GM18858 (cell line): ENCODE results near the gene LITAFD.
"Not testable (repeated sequence)": the region's sequence is repeated elsewhere in the genome, so short reads cannot be mapped to it uniquely, and the experiment has no call there.

Experiments
- ATAC-seq: cut with Tn5 transposase; IDR thresholded peaks from one replicate; pipeline ENCODE4 v1.9.1; 2021; ENCODE audit not compliant: unreplicated experiment

The LITAFD gene

GRCh38 chr16:8893976-8894690 lies 12.0 kb downstream of the LITAFD start:
- ATAC-seq: no peak

GRCh38 chr16:8894736-8895334 lies 12.7 kb downstream of the LITAFD start:
- ATAC-seq: no peak

GRCh38 chr16:8898660-8899318 lies 16.6 kb downstream of the LITAFD start:
- ATAC-seq: no peak

GRCh38 chr16:8899709-8900317 lies 17.7 kb downstream of the LITAFD start:
- ATAC-seq: no peak

- ATAC-seq: no peak
Observed at GRCh38 chr16:8900343-8900742, 18.2 kb downstream of the LITAFD start.

- ATAC-seq: no peak
Observed at GRCh38 chr16:8901320-8901861, 19.2 kb downstream of the LITAFD start.

- no peak for ATAC-seq
Observed at GRCh38 chr16:8903004-8903403, 20.9 kb downstream of the LITAFD start.

GRCh38 chr16:8904018-8904430 lies 21.9 kb downstream of the LITAFD start:
- ATAC-seq: no peak

- no peak for ATAC-seq
Observed at GRCh38 chr16:8905168-8905762, 23.1 kb downstream of the LITAFD start.

- ATAC-seq: no peak
Observed at GRCh38 chr16:8905795-8906591, 23.8 kb downstream of the LITAFD start.

GRCh38 chr16:8907096-8907495 lies 24.9 kb downstream of the LITAFD start:
- no peak for ATAC-seq

GRCh38 chr16:8908810-8909468 lies 26.8 kb downstream of the LITAFD start:
- ATAC-seq: no peak

GRCh38 chr16:8910811-8911210 lies 28.7 kb downstream of the LITAFD start:
- ATAC-seq: no peak

GRCh38 chr16:8912793-8913192 lies 30.6 kb downstream of the LITAFD start:
- no peak for ATAC-seq

GRCh38 chr16:8914098-8914497 lies 31.9 kb downstream of the LITAFD start:
- no peak for ATAC-seq

- ATAC-seq: no peak
Observed at GRCh38 chr16:8915722-8916301, 33.7 kb downstream of the LITAFD start.

GRCh38 chr16:8916541-8917225 lies 34.5 kb downstream of the LITAFD start:
- no peak for ATAC-seq

GRCh38 chr16:8917336-8917735 lies 35.2 kb downstream of the LITAFD start:
- not testable (repeated sequence) for ATAC-seq
